Measurements from ENCODE around the gene TTYH1. TPM values are rescaled to one million over a fixed set of nuclear protein-coding genes. Genes with fewer than 3 reads are reported as not detected.
A peak's percentile ranks its signal among the peaks of the same experiment; 100 is the strongest.

The TTYH1 gene
- total RNA-seq, 1 donor from 2014 or later = 144 TPM

DNA sequence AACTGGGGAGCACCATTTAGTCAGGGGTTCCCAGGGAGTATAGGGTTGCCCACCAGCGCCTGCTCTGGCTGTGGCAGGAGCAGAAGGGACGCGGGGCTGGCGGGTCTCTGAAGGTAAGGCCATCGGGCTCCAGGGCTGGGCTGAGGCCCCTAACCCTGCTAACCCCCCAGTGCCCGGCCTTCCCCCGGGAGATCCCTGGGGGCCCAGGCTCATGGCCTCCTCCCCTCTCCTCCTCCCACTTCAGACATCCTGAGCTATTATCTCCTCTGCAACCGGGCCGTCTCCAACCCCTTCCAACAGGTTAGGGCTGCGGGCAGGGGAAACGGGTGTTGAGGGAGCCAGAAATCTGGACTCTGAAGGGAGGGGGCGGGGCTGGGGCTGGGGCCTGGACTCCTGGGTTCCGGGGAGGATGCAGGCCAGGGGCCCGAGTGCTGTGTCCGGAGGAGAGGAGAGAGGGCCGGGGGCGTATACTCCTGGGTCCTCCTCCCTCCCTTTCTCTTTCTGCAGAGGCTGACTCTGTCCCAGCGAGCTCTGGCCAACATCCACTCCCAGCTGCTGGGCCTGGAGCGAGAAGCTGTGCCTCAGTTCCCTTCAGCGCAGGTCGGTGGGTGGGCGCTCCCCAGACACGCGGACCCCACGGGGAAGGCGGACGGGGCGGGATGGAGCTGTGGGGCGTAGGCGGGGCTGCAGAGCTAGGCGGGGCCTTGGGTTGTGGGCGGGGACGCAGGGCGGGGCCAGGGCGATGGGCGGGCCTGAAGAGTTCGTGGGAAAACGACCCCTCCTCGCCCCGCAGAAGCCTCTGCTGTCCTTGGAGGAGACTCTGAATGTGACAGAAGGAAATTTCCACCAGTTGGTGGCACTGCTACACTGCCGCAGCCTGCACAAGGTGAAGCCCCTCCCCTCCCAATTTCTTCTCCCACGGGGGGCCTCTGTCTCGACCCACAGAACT lies 15.3 kb downstream of the TTYH1 start:
- no peaks in the 10 kb centered on the region for H3K9me3 Mint-ChIP-seq (ENCODE audit: low read depth)
- no peak overlapping the region for H3K27ac Mint-ChIP-seq
- H3K27me3 Mint-ChIP-seq = peaks cover 43% of the 10 kb centered on the region
- H3K4me1 Mint-ChIP-seq (ENCODE audit: low read depth) = peaks cover 4% of the 10 kb centered on the region
- peak; percentile 20 for TF ChIP-seq CTCF (IDR thresholded peaks at IDR 0.05; ENCODE audit: unreplicated experiment)
- DNase-seq (ENCODE audit: low spot score, unreplicated experiment) = no peak
- H3K4me3 Mint-ChIP-seq (ENCODE audit: low read depth) = no peak overlapping the region
- H3K36me3 Mint-ChIP-seq (ENCODE audit: insufficient read depth) = peaks cover 11% of the 10 kb centered on the region

- Mint-ChIP-seq H3K9me3 (ENCODE audit: low read depth) (no peaks in the 10 kb centered on the region), H3K27me3 (peaks cover 35% of the 10 kb centered on the region), H3K36me3 (ENCODE audit: insufficient read depth) (peaks cover 9% of the 10 kb centered on the region), H3K4me1 (ENCODE audit: low read depth) (peaks cover 4% of the 10 kb centered on the region), H3K27ac (no peak overlapping the region), H3K4me3 (ENCODE audit: low read depth) (no peak overlapping the region)
- DNase-seq (ENCODE audit: low spot score, unreplicated experiment) = no peak
- TF ChIP-seq CTCF (IDR thresholded peaks at IDR 0.05; ENCODE audit: unreplicated experiment) = no peak
Measured at GRCh38 chr19:54431255-54431838, 16.1 kb downstream of the TTYH1 start.

- H3K27me3 Mint-ChIP-seq = peaks cover 30% of the 10 kb centered on the region
- TF ChIP-seq CTCF (IDR thresholded peaks at IDR 0.05; ENCODE audit: unreplicated experiment) = no peak
- peaks cover 4% of the 10 kb centered on the region for H3K4me1 Mint-ChIP-seq (ENCODE audit: low read depth)
- no peak for DNase-seq (ENCODE audit: low spot score, unreplicated experiment)
- H3K9me3 Mint-ChIP-seq (ENCODE audit: low read depth) = no peaks in the 10 kb centered on the region
- H3K36me3 Mint-ChIP-seq (ENCODE audit: insufficient read depth) = peaks cover 8% of the 10 kb centered on the region
- no peak overlapping the region for H3K4me3 Mint-ChIP-seq (ENCODE audit: low read depth)
- H3K27ac Mint-ChIP-seq = no peak overlapping the region
Measured at GRCh38 chr19:54432144-54432738, 17.0 kb downstream of the TTYH1 start.

DNA sequence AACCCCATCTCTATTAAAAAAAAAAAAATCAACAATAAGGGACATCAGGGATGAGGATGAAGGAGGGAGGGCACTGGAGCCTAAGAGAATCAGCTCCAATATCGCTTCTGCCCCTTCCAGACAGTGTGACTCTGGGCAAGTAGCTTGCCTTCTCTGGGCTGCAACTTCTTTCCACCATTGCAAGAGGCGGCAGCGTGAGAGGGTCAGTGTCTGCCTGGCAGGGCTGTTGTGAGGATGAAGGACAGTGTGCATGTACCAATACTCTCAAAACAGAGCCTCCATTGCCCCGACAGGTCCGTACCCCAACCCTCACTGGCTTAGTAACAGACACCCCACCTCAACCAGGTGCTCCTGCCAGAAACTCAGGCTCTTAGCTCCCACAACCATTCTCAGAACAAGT lies 18.4 kb downstream of the TTYH1 start:
- Mint-ChIP-seq H3K36me3 (ENCODE audit: insufficient read depth) (peaks cover 8% of the 10 kb centered on the region), H3K27ac (no peak overlapping the region), H3K27me3 (peaks cover 22% of the 10 kb centered on the region), H3K9me3 (ENCODE audit: low read depth) (no peaks in the 10 kb centered on the region), H3K4me1 (ENCODE audit: low read depth) (peaks cover 4% of the 10 kb centered on the region), H3K4me3 (ENCODE audit: low read depth) (no peak overlapping the region)
- TF ChIP-seq CTCF (IDR thresholded peaks at IDR 0.05; ENCODE audit: unreplicated experiment) = no peak
- no peak for DNase-seq (ENCODE audit: low spot score, unreplicated experiment)

DNA sequence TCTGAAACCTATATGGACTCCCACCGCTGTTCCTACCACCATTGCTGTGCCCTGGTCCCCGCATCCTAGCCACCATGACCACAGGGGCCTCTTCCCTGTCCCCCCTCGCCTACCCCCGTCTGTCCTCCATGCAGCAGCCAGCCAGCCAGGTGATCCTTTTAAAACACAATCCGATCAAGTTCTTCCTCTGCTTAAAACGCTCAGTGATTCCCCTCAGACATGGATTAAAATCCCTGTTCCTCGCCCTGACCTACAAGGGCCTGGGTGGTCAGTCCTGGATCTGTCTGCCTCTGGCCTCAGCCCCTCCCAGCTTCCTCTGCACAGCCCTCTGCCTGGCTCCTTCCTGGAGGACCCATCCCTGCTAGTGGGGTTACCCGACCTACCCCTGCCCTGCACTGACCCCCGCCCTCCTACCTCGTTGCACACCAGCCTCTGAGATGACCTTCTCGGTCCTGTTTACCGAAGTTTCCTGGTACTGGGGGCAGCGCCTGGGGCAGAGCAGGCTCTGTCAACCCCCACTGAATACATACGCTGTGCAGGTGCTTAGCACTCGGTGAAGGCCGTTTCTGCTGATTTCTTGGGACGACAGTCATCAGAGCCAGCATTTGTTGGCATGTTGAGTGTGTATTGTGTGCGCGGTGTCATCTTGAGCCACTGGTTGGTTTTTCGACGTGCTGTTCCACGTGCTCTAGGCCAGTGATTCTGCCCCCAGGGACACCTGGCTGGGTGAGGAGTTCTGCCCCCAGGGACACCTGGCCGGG lies 19.0 kb downstream of the TTYH1 start:
- peak overlapping the region; percentile 61 for H3K27ac Mint-ChIP-seq

More for the DNA sequence above, 19.0 kb downstream of the TTYH1 start:
- DNase-seq (ENCODE audit: low spot score, unreplicated experiment) = no peak
- Mint-ChIP-seq H3K4me1 (ENCODE audit: low read depth) (peaks cover 4% of the 10 kb centered on the region), H3K27me3 (peaks cover 18% of the 10 kb centered on the region), H3K4me3 (ENCODE audit: low read depth) (no peak overlapping the region), H3K9me3 (ENCODE audit: low read depth) (no peaks in the 10 kb centered on the region), H3K36me3 (ENCODE audit: insufficient read depth) (peaks cover 7% of the 10 kb centered on the region)
- no peak for TF ChIP-seq CTCF (IDR thresholded peaks at IDR 0.05; ENCODE audit: unreplicated experiment)
